Mesendoderm (in vitro differentiated cells): Measurements from ENCODE around the gene SLAMF8.
A peak's percentile ranks its signal among the peaks of the same experiment; 100 is the strongest.

Source experiments
- DNase-seq: peaks from one replicate; pipeline ENCODE4 v3.0.0; 2013
- H2AK5ac ChIP-seq: 2 replicates; pipeline ENCODE4 v1.6.1; 2013; ENCODE audit warnings: low read length, inconsistent platforms
- H2BK120ac ChIP-seq: 2 replicates; pipeline ENCODE4 v1.6.1; 2013; ENCODE audit warnings: low read depth, mild to moderate bottlenecking, low read length, moderate library complexity, mixed read lengths
- H2BK15ac ChIP-seq: replicated peaks from 2 replicates; pipeline ENCODE4 v1.6.1; 2013; ENCODE audit warnings: low read depth, mild to moderate bottlenecking, moderate library complexity
- H2BK5ac ChIP-seq: 2 replicates; pipeline ENCODE4 v1.6.1; 2013; ENCODE audit warnings: low read length, inconsistent platforms
- H3K18ac ChIP-seq: 2 replicates; pipeline ENCODE4 v1.6.1; 2013; ENCODE audit warnings: mild to moderate bottlenecking, low read length, mixed read lengths
- H3K23ac ChIP-seq: one replicate; pipeline ENCODE4 v1.6.1; 2013; ENCODE audit warnings: low read length
- H3K27ac ChIP-seq: 2 replicates; pipeline ENCODE4 v1.5.1; 2013; ENCODE audit warnings: low read depth, mild to moderate bottlenecking, inconsistent platforms, low read length, moderate library complexity
- H3K27me3 ChIP-seq: 2 replicates; pipeline ENCODE4 v1.6.1; 2013; ENCODE audit warnings: low read length, control low read depth, mild to moderate bottlenecking, inconsistent platforms; ENCODE audit not compliant: insufficient read depth, poor library complexity
- H3K36me3 ChIP-seq: 2 replicates; pipeline ENCODE4 v1.6.1; 2013; ENCODE audit warnings: low read length, inconsistent platforms; ENCODE audit not compliant: control insufficient read depth, insufficient read depth
- H3K4ac ChIP-seq: one replicate; pipeline ENCODE4 v1.6.1; 2013; ENCODE audit warnings: low read depth, mild to moderate bottlenecking, low read length, moderate library complexity
- H3K4me1 ChIP-seq: 2 replicates; pipeline ENCODE4 v1.6.1; 2013; ENCODE audit warnings: low read depth, low read length, inconsistent platforms; ENCODE audit not compliant: control insufficient read depth
- H3K4me2 ChIP-seq: 2 replicates; pipeline ENCODE4 v1.6.1; 2013; ENCODE audit warnings: low read length
- H3K4me3 ChIP-seq: 2 replicates; pipeline ENCODE4 v1.5.1; 2013; ENCODE audit warnings: mild to moderate bottlenecking, low read length
- H3K56ac ChIP-seq: one replicate; pipeline ENCODE4 v1.6.1; 2013; ENCODE audit warnings: low read length
- H3K79me1 ChIP-seq: 2 replicates; pipeline ENCODE4 v1.6.1; 2013; ENCODE audit warnings: low read length, inconsistent platforms
- H3K79me2 ChIP-seq: 2 replicates; pipeline ENCODE4 v1.6.1; 2013; ENCODE audit warnings: mild to moderate bottlenecking, low read length; ENCODE audit not compliant: control insufficient read depth, insufficient read depth
- H3K9ac ChIP-seq: 2 replicates; pipeline ENCODE4 v1.6.1; 2013; ENCODE audit warnings: low read length, inconsistent platforms
- H4K5ac ChIP-seq: one replicate; pipeline ENCODE4 v1.6.1; 2013; ENCODE audit warnings: low read length
- H4K8ac ChIP-seq: one replicate; pipeline ENCODE4 v1.6.1; 2013; ENCODE audit warnings: low read depth, mild to moderate bottlenecking, control low read depth, low read length, moderate library complexity
- WGBS: extraction: QIAGEN DNeasy Blood & Tissue Kit; methylation state at CpG from one replicate; pipeline ENCODE4 v1.1.7; 2013; ENCODE audit warnings: low lambda C conversion rate, missing lambda C conversion rate; ENCODE audit not compliant: insufficient coverage; ENCODE audit errors: extremely low coverage; 5-methylcytosine and 5-hydroxymethylcytosine counted together

SLAMF8 gene

DNA sequence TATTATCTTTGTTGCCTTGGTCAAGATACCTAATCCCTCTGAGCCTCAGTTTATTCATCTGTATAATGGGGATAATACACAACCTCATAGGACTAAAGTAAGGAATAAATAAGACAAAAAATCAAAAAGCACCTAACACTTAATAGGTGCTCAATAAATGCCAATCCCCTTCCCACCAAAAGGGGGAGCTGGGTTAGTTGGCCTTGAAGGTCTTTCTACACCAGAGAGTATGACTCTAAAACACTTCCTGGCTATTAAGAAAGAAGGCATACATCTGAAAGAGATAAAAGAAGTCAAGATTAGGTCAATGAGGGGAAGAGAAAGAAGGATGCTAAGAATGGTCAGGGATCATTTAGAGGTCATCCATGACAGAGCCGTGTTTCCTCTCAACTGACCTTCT lies 24.7 kb downstream of the SLAMF8 start:
- no peak overlapping the region for H3K4me3 ChIP-seq
- no peak overlapping the region for H2BK5ac ChIP-seq
- H3K23ac ChIP-seq: no peak overlapping the region
- H3K36me3 ChIP-seq: no peaks in the 10 kb centered on the region
- H2BK15ac ChIP-seq: no peak overlapping the region
- H3K56ac ChIP-seq: no peak overlapping the region
- DNase-seq: no peak
- H4K8ac ChIP-seq: no peak overlapping the region
- H2AK5ac ChIP-seq: no peak overlapping the region
- WGBS: no CpG with 5 or more reads among the region's 1 CpG
- no peak overlapping the region for H2BK120ac ChIP-seq
- H3K27me3 ChIP-seq: peaks cover 3% of the 10 kb centered on the region
- no peak overlapping the region for H3K4me2 ChIP-seq
- no peak overlapping the region for H4K5ac ChIP-seq
- H3K79me1 ChIP-seq: no peaks in the 10 kb centered on the region
- H3K18ac ChIP-seq: no peak overlapping the region
- no peaks in the 10 kb centered on the region for H3K4me1 ChIP-seq
- H3K4ac ChIP-seq: no peak overlapping the region
- H3K79me2 ChIP-seq: no peaks in the 10 kb centered on the region
- H3K9ac ChIP-seq: no peak overlapping the region
- no peak overlapping the region for H3K27ac ChIP-seq

DNA sequence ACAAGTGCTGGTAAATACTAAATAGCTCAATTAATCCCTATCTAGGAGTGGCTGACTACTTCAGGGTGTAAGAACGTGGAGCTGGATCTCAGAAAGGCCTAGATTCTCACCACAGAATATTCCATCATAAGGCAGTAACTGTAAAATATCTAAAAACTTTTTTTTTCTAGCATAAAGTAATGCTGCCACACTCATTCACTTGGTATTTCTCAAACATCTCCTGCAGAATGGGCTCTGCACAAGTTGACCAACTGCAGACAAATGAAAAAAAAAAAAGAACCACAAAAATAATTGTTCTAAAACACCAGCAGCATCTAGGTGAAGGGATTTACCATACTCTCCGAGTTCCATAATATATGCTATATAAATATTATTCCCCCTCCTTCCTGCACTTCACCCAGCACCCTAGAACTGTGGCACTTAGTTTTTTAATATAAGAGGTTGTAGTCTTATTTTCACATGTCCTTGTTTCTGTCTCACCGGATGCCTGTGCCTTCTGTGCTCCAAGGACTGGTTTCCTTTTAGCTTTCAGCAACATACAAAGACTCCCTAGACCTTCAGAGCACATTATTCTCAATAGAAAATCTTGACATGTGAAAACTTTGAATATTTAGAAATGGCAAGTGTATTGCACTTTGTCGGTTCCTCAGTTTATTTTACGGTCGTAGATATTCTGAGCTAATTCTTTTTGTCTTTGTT lies 26.9 kb downstream of the SLAMF8 start:
- no peak overlapping the region for H2BK15ac ChIP-seq
- no peak overlapping the region for H2BK120ac ChIP-seq
- no peak overlapping the region for H3K56ac ChIP-seq
- H2BK5ac ChIP-seq: no peak overlapping the region
- H3K27me3 ChIP-seq: peaks cover 3% of the 10 kb centered on the region
- H3K4me3 ChIP-seq: no peak overlapping the region
- DNase-seq: no peak
- H4K8ac ChIP-seq: no peak overlapping the region
- H3K4me2 ChIP-seq: no peak overlapping the region
- no peak overlapping the region for H3K27ac ChIP-seq
- H3K18ac ChIP-seq: no peak overlapping the region
- H3K4me1 ChIP-seq: no peaks in the 10 kb centered on the region
- no peaks in the 10 kb centered on the region for H3K36me3 ChIP-seq
- H3K23ac ChIP-seq: no peak overlapping the region
- H2AK5ac ChIP-seq: no peak overlapping the region
- H3K9ac ChIP-seq: no peak overlapping the region
- no peak overlapping the region for H4K5ac ChIP-seq
- no CpG with 5 or more reads among the region's 6 CpGs for WGBS
- H3K79me1 ChIP-seq: no peaks in the 10 kb centered on the region
- no peaks in the 10 kb centered on the region for H3K79me2 ChIP-seq
- H3K4ac ChIP-seq: no peak overlapping the region

DNA sequence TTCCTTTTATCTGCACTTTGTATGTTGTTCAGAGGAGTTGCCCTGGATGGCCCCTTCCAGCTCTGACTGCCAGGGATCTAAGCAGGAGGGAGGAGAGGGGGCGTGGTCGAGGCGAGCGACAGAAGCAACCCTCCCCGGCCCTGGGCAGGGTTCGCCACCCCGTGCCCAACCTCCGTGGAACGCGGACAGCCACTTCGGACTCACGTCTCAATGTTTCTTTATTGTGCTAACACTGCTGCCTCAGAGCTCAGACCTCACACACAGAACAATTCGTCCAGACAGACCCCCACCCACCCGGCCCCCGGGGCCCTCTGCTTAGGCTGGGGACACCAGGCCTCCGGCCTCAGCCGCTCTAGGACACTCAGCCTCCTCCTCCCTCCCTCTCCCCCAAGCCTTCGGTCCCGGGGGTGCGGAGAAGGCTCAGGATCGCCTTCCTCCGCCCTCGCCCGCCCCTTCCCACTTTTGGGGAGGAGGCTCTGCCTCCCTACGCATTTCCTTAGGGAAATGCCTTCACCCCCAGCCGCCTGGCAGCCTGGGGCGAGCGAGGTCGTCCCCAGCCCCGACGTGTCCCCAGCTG lies 27.5 kb downstream of the SLAMF8 start:
- DNase-seq: peak; percentile 60
- peaks cover 3% of the 10 kb centered on the region for H3K27me3 ChIP-seq
- no peak overlapping the region for H2AK5ac ChIP-seq
- peak overlapping the region; percentile 20 for H3K4me3 ChIP-seq
- no peak overlapping the region for H2BK120ac ChIP-seq
- no peaks in the 10 kb centered on the region for H3K36me3 ChIP-seq
- H2BK5ac ChIP-seq: no peak overlapping the region
- H3K4me2 ChIP-seq: peak overlapping the region; percentile 90
- no peak overlapping the region for H3K23ac ChIP-seq
- WGBS: no CpG with 5 or more reads among the region's 31 CpGs
- H2BK15ac ChIP-seq: no peak overlapping the region
- H3K79me1 ChIP-seq: no peaks in the 10 kb centered on the region
- no peak overlapping the region for H4K8ac ChIP-seq
- no peaks in the 10 kb centered on the region for H3K79me2 ChIP-seq
- H3K56ac ChIP-seq: peak overlapping the region; percentile 82
- H3K4ac ChIP-seq: no peak overlapping the region
- H3K27ac ChIP-seq: no peak overlapping the region
- H3K9ac ChIP-seq: peak overlapping the region; percentile 77
- H3K4me1 ChIP-seq: no peaks in the 10 kb centered on the region
- no peak overlapping the region for H4K5ac ChIP-seq
- H3K18ac ChIP-seq: no peak overlapping the region

DNA sequence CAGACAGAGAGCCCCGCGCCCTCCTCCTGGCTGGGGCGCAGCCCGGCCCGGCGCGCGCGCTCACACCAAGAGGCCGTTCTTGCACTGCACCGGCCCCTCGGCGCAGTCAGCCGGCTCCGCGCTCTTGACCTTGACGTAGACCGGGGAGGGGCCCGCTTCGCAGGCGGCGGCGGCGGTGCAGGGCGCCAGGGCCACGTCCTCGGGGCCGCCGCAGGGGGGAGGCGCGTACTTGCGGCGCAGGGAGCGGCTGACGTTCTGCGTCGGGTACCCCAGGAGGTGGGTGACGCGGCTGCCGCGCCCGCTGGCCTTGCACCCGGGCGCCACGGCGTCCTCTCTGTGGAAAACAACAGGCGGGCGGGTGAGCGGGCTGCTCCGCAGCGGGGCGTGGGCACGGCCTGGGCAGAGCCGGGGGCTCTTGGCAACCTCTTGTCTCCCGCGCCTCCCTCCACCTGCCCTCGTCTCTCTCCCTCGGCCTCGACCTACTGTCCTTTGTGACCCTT lies 28.1 kb downstream of the SLAMF8 start:
- H3K27ac ChIP-seq: no peak overlapping the region
- peaks cover 3% of the 10 kb centered on the region for H3K27me3 ChIP-seq
- no CpG with 5 or more reads among the region's 59 CpGs for WGBS

DNA sequence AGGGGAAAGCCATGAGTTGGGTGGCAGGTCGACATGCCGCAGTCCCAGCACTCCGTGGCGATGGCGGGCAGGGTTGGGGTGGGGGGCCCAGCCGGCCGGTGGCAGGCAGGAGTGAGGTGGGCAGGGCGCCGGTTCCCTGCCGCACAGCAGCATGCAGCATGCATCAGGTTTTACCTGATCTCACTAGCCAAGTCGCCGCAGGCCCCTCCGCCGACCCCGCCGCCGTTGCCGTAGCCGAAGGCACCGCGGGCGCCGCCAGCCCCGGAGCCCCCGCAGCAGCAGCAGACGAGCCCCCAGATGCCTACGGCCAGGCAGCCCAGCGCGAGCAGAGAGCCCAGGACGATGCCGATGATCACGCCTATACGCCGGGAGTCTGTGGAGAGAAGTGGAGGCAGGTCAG lies 29.0 kb downstream of the SLAMF8 start:
- Histone ChIP-seq H3K9ac (no peak overlapping the region), H3K23ac (no peak overlapping the region), H3K4me2 (no peak overlapping the region), H3K36me3 (no peaks in the 10 kb centered on the region), H3K4me3 (no peak overlapping the region), H3K56ac (no peak overlapping the region), H3K79me1 (no peaks in the 10 kb centered on the region), H3K79me2 (no peaks in the 10 kb centered on the region), H2AK5ac (no peak overlapping the region), H2BK120ac (no peak overlapping the region), H2BK15ac (no peak overlapping the region), H3K27ac (no peak overlapping the region), H3K4ac (no peak overlapping the region), H2BK5ac (no peak overlapping the region), H4K5ac (no peak overlapping the region), H3K27me3 (peaks cover 3% of the 10 kb centered on the region), H3K4me1 (no peaks in the 10 kb centered on the region), H3K18ac (no peak overlapping the region), H4K8ac (no peak overlapping the region)
- no peak for DNase-seq
- WGBS: no CpG with 5 or more reads among the region's 34 CpGs

More for the DNA sequence above, 28.1 kb downstream of the SLAMF8 start:
- H3K56ac ChIP-seq: peak overlapping the region; percentile 82
- H3K9ac ChIP-seq: peak overlapping the region; percentile 77
- H4K5ac ChIP-seq: no peak overlapping the region
- peak overlapping the region; percentile 90 for H3K4me2 ChIP-seq
- no peak overlapping the region for H2BK5ac ChIP-seq
- H3K36me3 ChIP-seq: no peaks in the 10 kb centered on the region
- no peak overlapping the region for H2BK120ac ChIP-seq
- DNase-seq: peak; percentile 68
- H3K18ac ChIP-seq: no peak overlapping the region
- no peak overlapping the region for H4K8ac ChIP-seq
- H2AK5ac ChIP-seq: no peak overlapping the region
- no peak overlapping the region for H3K4ac ChIP-seq
- no peaks in the 10 kb centered on the region for H3K79me1 ChIP-seq
- no peak overlapping the region for H2BK15ac ChIP-seq
- no peaks in the 10 kb centered on the region for H3K4me1 ChIP-seq
- H3K23ac ChIP-seq: no peak overlapping the region
- peak overlapping the region; percentile 20 for H3K4me3 ChIP-seq
- no peaks in the 10 kb centered on the region for H3K79me2 ChIP-seq
